Fibroblast of mammary gland (primary cell): Measurements from ENCODE around the gene ATP6V0E2.

Experiments used
- DNase-seq: peaks from one replicate; pipeline ENCODE4 v3.0.0-alpha.2; 2010; ENCODE audit warnings: low read depth
- H3K4me3 ChIP-seq: 2 replicates; pipeline ENCODE4 v1.5.1; 2011; ENCODE audit warnings: low read depth, mild to moderate bottlenecking, low read length, moderate library complexity; ENCODE audit not compliant: control insufficient read depth
- CTCF ChIP-seq: conservative IDR thresholded peaks from 2 replicates; pipeline ENCODE4 v1.5.1; 2011; ENCODE audit warnings: low read depth, low read length, inconsistent platforms; ENCODE audit not compliant: control insufficient read depth, insufficient read depth

Gene ATP6V0E2

GRCh38 chr7:149882248-149883047 lies 8.7 kb downstream of the ATP6V0E2 start:
- no peak for DNase-seq
- no peak overlapping the region for H3K4me3 ChIP-seq
- TF ChIP-seq CTCF, result no peak

DNA sequence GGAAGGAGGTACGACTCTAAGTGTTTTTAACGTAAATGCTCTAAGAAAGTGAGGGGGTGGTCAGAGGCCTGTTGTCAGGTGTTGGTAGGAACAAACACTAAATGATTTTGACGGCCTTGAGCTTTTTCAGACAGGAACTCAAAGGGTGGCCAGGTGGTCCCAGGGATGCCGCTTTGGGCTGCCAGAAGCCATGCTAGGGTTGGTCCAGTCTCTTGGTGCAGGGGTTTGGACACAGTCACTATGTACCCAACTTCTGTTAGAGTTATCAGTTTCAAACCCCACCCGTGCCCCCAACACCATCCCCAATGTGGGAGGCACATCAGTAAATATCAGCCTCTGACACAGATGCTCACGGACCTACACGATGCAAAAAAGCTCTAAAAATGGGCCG lies 9.3 kb downstream of the ATP6V0E2 start:
- no peak overlapping the region for H3K4me3 ChIP-seq
- no peak for DNase-seq
- no peak for TF ChIP-seq CTCF

DNA sequence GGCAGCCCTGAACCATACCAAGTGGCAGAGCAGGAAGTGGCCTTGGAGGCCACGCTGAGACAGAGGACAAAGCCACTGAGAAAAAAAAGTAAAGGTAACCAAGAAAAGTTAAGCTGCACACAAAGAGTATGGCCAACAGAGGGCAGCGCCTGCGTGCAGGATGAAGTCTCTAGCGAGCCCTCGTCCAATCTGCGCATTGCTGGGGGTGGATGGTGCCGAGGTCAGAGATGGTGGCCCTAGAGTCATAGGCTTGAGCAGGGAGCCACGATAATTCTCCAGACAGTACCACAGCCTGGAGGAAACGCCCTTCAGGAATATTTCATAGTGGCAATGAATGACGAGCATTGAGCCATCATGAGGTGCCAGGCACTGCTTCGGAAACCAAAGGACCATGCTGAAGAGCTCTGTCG lies 9.7 kb downstream of the ATP6V0E2 start:
- peak; percentile 67 for TF ChIP-seq CTCF
- peak; percentile 43 for DNase-seq
- H3K4me3 ChIP-seq, result no peak overlapping the region

- H3K4me3 ChIP-seq, result no peak overlapping the region
- TF ChIP-seq CTCF, result no peak
- no peak for DNase-seq
These were observed 10.2 kb downstream of the ATP6V0E2 start for GRCh38 chr7:149884016-149884415.

DNA sequence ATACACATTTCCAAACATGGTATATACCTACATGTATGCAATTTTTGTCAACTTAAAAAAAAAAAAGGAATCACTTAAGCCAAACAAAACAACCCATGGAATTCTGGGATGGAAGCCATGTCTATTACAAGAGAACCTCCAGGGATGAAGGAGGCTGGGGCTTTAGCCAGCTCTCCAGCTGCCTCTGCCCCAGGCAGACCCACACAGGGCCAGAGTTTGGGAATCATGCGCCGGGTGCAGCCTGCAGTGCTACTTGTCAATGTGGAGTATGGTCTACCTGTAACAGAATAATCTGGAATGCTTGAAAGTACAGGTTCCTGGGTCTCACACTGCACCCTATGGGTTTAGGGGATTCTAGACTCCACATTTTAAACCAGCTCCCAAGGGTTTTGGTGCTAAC lies 10.8 kb downstream of the ATP6V0E2 start:
- DNase-seq, result peak; percentile 13
- H3K4me3 ChIP-seq, result no peak overlapping the region
- TF ChIP-seq CTCF, result no peak

DNA sequence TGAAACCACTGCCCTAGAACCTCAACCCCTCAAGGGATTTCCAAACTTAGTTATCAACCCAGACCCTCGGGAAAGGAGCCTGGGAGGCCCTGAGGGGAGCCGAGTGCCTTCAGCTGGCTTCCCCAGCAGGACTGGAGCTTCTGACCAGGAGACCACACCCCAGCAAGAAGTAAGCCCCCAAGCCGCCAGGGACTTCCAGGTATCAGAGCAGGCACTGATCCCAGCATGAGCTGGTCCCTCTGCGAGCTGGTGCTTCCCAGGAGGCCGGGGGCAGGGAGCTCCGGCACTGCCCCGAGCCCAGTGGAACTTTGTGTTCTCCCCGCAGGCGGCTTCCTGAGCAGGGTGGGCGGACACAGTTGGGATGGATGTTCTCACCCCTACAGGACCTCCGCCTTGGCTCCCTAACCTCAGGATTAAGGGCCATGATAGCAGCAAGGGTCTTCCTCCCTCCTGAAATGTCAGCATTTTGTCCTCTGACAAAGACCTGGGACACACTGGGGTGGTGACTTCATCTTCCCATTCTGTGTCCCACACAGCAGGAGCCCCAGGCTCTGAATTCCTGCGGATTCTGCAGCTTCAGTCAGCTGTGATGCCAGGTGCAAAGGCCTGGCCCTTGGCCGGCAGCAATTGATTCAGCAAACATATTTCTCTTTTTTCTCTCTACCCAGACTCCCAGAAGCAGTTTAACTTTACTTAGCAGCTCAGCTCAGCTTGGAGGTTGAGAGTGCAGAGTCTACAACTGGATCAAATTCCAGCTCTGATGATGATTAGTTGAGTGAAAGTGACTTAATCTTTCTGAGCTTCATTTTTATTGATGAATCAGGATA lies 11.6 kb downstream of the ATP6V0E2 start:
- no peak for DNase-seq
- TF ChIP-seq CTCF, result no peak
- H3K4me3 ChIP-seq, result no peak overlapping the region
